LHCN-M2 (cell line): ENCODE results near the gene CD1B. TPM values are rescaled to one million over a fixed set of nuclear protein-coding genes. Genes with fewer than 3 reads are reported as not detected.
"Not testable (repeated sequence)": the region's sequence is repeated elsewhere in the genome, so short reads cannot be mapped to it uniquely, and the experiment has no call there.

ENCODE experiments used
- DNase-seq: peaks from one replicate; pipeline ENCODE4 v3.0.0-alpha.2; 2012; ENCODE audit warnings: low read depth
- polyA plus RNA-seq: library from polyadenylated mRNA; unstranded; fragments of >200 nt; gene quantifications from one replicate; pipeline ENCODE4 v1.2.1, GENCODE V29; 2012; ENCODE audit warnings: missing spikeins
- total RNA-seq: library from RNA; depleted of rRNA; stranded (reverse); fragments of >200 nt; gene quantifications from 2 replicates; pipeline ENCODE4 v1.2.3, GENCODE V29; 2014; rRNA removed

Gene CD1B
- not detected in 2 replicates for total RNA-seq
- polyA plus RNA-seq: not detected

GRCh38 chr1:158331481-158332150 is at the start of gene CD1B:
TSS of gene CD1B (minus strand) at chr1:158331531. CDS start at chr1:158331423, 108 bp downstream.
- DNase-seq: no peak

GRCh38 chr1:158374860-158375259 is 43.5 kb upstream of the CD1B start:
- no peak for DNase-seq

GRCh38 chr1:158374101-158374500 is 42.8 kb upstream of the CD1B start:
- not testable (repeated sequence) for DNase-seq

GRCh38 chr1:158371188-158371953 is 40.0 kb upstream of the CD1B start:
- DNase-seq: no peak

- no peak for DNase-seq
Measured at GRCh38 chr1:158366783-158367182, 35.5 kb upstream of the CD1B start.

GRCh38 chr1:158362941-158363340 is 31.6 kb upstream of the CD1B start:
- no peak for DNase-seq

GRCh38 chr1:158362482-158362881 is 31.2 kb upstream of the CD1B start:
- DNase-seq: no peak

GRCh38 chr1:158357441-158357840 is 26.1 kb upstream of the CD1B start:
- no peak for DNase-seq

- DNase-seq: no peak
Measured at GRCh38 chr1:158356616-158357015, 25.3 kb upstream of the CD1B start.

- DNase-seq: no peak
Measured at GRCh38 chr1:158355773-158356285, 24.5 kb upstream of the CD1B start.

- no peak for DNase-seq
Measured at GRCh38 chr1:158354255-158354654, 22.9 kb upstream of the CD1B start.

GRCh38 chr1:158353303-158354075 is 22.2 kb upstream of the CD1B start, which contains the start of gene CD1E:
TSS of gene CD1E (plus strand) at chr1:158353894. CDS start at chr1:158353989, 95 bp downstream.
- no peak for DNase-seq

GRCh38 chr1:158348946-158349345 is 17.6 kb upstream of the CD1B start:
- DNase-seq: not testable (repeated sequence)

- DNase-seq: not testable (repeated sequence)
Measured at GRCh38 chr1:158336413-158336812, 5.1 kb upstream of the CD1B start.

GRCh38 chr1:158335213-158335532 is 3.8 kb upstream of the CD1B start:
- no peak for DNase-seq

GRCh38 chr1:158334526-158335212 is 3.3 kb upstream of the CD1B start:
- no peak for DNase-seq

GRCh38 chr1:158333405-158334155 is 2.2 kb upstream of the CD1B start:
- no peak for DNase-seq

GRCh38 chr1:158331106-158331425 is 265 bp downstream of the CD1B start:
- DNase-seq: no peak

- no peak for DNase-seq
Measured at GRCh38 chr1:158330391-158331105, 783 bp downstream of the CD1B start.

GRCh38 chr1:158329733-158330132 is 1.6 kb downstream of the CD1B start:
- DNase-seq: no peak
